Subcutaneous adipose tissue (tissue), 4 donors: ENCODE measurements around the gene EGFL7. TPM values are rescaled to one million over a fixed set of nuclear protein-coding genes. Genes with fewer than 3 reads are reported as not detected.

Source experiments
- CTCF ChIP-seq: fragments of 450-650 bp; IDR thresholded peaks from one replicate; pipeline ENCODE4 v1.5.1; 2016; ENCODE audit warnings: low read depth, mild to moderate bottlenecking, control low read depth, antibody characterized with exemption, moderate library complexity
- total RNA-seq, 4 donors: library from RNA; depleted of rRNA; stranded (reverse); fragments of >200 nt; gene quantifications; one replicate each; pipeline ENCODE4 v1.1.0, GENCODE V29; 2016

The EGFL7 gene
- total RNA-seq, 4 donors from 2014 or later = 47.6 to 161 (median 102) TPM

GRCh38 chr9:136676920-136677686, 14.4 kb downstream of the EGFL7 start:
- TF ChIP-seq CTCF = no peak

- no peak for TF ChIP-seq CTCF
Observed at GRCh38 chr9:136678034-136678433, 15.3 kb downstream of the EGFL7 start.

GRCh38 chr9:136678624-136679023, 15.9 kb downstream of the EGFL7 start:
- TF ChIP-seq CTCF = no peak

- no peak for TF ChIP-seq CTCF
Observed at GRCh38 chr9:136679431-136679941, 16.8 kb downstream of the EGFL7 start.

- no peak for TF ChIP-seq CTCF
Observed at GRCh38 chr9:136681029-136681428, 18.3 kb downstream of the EGFL7 start.

- TF ChIP-seq CTCF = no peak
Observed at GRCh38 chr9:136681945-136682699, 19.4 kb downstream of the EGFL7 start.

- no peak for TF ChIP-seq CTCF
Observed at GRCh38 chr9:136682710-136683109, 20.0 kb downstream of the EGFL7 start.
